Vagina (tissue), 2 donors: ENCODE measurements around the gene IPO5.

Experiments used
- POLR2A ChIP-seq, 2 donors: fragments of 450-650 bp; IDR thresholded peaks; one replicate each; pipeline ENCODE4 v1.6.1; 2017; ENCODE audit warnings: antibody characterized with exemption in 2 of 2, mild to moderate bottlenecking in 2 of 2, moderate library complexity in 2 of 2
- POLR2AphosphoS5 ChIP-seq, 2 donors: sonication (generic); formaldehyde crosslinking; IDR thresholded peaks; one replicate each; pipeline ENCODE4 v1.9.0; 2017; ENCODE audit warnings: antibody characterized with exemption in 2 of 2, mild to moderate bottlenecking in 2 of 2, low read depth in 1 of 2; ENCODE audit not compliant: insufficient read depth in 1 of 2
- TF ChIP-seq, protein P1 (sequence below), 3 experiments: fragments of 450-650 bp in 2 of 3; fragments of 200-600 bp in 1 of 3; sonication (generic) in 1 of 3; IDR thresholded peaks; one replicate each; pipeline ENCODE4 v1.5.1; 2017 to 2019; ENCODE audit warnings: antibody characterized with exemption in 3 of 3, mild to moderate bottlenecking in 2 of 3, moderate library complexity in 2 of 3

- TF ChIP-seq, protein P1, sequence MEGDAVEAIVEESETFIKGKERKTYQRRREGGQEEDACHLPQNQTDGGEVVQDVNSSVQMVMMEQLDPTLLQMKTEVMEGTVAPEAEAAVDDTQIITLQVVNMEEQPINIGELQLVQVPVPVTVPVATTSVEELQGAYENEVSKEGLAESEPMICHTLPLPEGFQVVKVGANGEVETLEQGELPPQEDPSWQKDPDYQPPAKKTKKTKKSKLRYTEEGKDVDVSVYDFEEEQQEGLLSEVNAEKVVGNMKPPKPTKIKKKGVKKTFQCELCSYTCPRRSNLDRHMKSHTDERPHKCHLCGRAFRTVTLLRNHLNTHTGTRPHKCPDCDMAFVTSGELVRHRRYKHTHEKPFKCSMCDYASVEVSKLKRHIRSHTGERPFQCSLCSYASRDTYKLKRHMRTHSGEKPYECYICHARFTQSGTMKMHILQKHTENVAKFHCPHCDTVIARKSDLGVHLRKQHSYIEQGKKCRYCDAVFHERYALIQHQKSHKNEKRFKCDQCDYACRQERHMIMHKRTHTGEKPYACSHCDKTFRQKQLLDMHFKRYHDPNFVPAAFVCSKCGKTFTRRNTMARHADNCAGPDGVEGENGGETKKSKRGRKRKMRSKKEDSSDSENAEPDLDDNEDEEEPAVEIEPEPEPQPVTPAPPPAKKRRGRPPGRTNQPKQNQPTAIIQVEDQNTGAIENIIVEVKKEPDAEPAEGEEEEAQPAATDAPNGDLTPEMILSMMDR (IDR thresholded peaks at IDR 0.05) = no peak
- TF ChIP-seq POLR2A (IDR thresholded peaks at IDR 0.05) (no peak), POLR2AphosphoS5 (IDR thresholded peaks at IDR 0.05; ENCODE audit: insufficient read depth in 1 of 2, low read depth in 1 of 2) (no peak)
Measured at GRCh38 chr13:98022210-98022609, 68.7 kb downstream of the IPO5 start.
